NCI-H526 (cell line): ENCODE data around the gene PSKH1.
"Not testable (repeated sequence)": the region's sequence is repeated elsewhere in the genome, so short reads cannot be mapped to it uniquely, and the experiment has no call there.

Experiments
- DNase-seq, 2 experiments: peaks; one replicate each; lab custom pipeline; 2025; lab: John Stamatoyannopoulos, UW

PSKH1 gene

DNA sequence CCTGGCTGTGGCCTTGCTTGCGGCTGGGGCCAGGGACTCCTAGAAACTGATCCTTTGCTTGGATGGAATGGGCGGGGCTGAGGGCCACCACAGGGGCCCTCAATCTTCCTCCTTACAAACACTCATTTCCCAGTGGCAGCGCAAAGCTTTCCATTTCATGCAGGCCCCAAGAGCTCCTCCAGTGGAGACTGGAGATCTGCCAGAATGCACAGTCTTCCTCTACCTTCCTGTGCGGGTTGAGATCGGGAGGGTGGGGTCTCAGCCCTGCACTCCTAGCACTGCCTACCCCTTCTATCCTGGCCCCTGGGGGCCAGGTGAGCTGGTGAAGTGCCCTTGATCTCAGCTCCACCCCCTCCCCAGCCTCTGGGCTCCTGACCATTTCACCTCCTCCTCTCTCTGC is 6.7 kb upstream of the PSKH1 start:
- no peak for DNase-seq

DNA sequence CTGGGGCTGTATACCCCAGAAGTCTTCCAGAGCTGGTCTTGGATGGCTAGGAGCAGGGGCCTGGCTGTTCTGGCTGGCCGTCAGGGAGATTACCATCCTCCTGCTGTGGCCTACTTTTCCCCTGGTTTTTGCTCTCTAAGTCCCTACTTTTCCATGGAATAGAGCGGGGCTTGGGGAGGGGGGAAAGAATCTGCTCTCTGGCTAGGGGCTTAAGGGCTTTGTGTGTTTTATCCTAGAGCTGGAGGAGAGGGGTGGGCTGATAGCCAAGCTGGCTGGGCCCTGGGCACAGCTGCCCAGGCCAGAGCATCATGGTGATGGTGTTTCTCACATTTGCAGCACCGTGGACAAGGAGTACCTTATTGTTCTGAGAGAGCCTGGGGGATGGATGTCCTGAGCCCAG is 4.7 kb upstream of the PSKH1 start:
- no peak for DNase-seq

DNA sequence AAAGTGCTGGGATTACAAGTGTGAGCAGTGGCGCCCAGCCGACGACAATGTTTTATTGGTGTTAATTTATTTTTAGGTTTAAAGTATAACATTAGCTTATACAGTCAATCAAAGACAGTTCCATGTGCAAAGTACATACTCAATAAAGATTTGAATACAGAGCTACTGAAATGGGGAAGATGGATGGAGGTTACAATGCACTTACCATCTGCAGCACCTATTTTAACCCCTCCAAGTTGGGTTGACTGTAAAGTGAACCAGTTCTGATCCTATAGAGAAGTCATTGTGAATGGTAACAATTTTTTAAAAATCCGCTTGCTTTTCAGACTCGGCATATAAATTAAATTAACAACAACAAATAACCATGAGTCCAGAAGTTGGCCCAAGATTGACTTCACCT is 679 bp upstream of the PSKH1 start:
- no peak for DNase-seq

DNA sequence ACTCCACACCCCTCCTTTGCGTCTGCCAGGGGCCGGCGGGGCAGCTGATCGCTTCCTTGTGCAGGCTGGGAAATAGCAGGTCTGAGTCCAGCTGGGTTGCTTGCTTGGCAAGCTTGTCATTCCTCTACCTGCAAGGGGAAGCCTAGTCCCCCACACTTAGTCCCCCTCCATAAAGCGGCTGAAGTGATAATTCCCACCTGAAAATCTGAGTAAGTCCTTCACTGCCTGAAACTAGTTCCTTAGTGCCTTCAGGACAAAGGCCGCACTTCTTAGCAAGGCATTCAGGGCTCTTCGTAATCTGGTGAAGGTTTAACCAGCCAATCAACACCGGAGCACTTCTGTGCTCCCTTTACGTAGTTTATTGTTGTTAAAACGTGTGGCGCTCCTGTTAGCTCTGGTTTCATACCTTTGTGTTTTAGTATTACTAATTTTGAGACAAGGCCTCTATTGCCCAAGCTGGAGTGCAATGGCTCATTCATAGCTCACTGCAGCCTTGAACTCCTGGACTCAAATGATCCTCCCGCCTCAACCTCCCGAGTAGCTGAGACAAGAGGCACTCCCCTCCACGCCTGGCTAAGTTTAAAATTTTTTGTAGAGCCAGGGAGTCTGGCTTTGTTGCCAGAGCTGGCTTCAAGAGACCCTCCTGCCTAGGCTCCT is 817 bp downstream of the PSKH1 start:
- DNase-seq: no peak

DNA sequence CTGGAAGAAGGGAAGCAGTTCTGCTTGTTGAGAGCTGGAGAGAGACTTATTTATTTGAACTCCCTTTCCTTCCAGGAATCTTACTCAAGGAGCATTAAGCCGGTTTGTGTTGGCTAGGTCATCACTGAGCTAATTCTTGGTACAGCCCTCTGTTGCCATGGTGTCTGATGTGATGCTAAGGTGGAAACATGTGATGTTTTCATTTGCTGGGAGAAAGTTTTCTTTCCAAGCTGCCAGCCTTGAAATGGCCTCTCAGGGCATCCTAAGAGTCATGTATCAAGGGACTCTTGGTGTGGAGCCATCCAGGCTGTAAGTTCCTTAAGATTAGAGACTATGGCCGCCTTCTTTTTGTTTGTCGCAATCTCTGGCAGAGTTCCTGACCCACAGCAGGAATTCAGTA is 4.2 kb downstream of the PSKH1 start:
- no peak for DNase-seq

DNA sequence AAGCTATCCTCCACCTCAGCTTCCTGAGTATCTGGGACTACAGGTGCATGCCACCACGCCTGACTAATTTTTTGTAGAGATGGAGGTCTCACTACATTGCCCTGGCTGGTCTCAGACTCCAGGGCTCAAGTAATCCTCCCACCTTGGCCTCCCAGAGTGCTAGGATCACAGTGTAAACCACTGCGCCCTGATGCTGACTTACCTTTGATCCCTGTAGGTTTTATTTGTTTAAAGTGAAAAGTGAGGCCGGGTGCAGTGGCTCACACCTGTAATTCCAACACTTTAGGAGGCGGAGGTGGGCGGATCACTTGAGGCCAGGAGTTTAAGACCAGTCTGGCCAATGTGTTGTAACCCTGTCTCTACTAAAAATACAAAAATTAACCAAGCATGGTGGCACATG is 8.7 kb downstream of the PSKH1 start:
- DNase-seq: no peak

DNA sequence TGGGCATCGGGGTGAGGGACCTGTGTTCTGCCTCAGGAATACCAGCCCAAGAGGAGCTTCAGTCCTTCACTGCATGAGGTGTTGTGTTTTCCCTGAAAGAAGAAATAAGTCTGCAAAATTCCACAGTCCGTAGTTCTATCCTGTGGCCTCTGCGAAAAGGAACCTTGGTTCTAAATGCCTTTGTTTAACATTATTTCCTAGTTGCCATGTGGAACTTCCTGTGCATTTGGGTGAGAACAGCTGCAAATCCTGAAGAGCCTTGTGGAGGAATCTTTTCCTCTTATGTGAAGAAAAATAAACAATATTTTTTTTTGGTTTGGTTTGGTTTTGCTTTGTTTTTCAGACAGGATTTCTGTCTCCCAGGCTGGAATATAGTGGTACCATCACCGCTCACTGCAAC is 9.8 kb downstream of the PSKH1 start:
- DNase-seq: no peak

DNA sequence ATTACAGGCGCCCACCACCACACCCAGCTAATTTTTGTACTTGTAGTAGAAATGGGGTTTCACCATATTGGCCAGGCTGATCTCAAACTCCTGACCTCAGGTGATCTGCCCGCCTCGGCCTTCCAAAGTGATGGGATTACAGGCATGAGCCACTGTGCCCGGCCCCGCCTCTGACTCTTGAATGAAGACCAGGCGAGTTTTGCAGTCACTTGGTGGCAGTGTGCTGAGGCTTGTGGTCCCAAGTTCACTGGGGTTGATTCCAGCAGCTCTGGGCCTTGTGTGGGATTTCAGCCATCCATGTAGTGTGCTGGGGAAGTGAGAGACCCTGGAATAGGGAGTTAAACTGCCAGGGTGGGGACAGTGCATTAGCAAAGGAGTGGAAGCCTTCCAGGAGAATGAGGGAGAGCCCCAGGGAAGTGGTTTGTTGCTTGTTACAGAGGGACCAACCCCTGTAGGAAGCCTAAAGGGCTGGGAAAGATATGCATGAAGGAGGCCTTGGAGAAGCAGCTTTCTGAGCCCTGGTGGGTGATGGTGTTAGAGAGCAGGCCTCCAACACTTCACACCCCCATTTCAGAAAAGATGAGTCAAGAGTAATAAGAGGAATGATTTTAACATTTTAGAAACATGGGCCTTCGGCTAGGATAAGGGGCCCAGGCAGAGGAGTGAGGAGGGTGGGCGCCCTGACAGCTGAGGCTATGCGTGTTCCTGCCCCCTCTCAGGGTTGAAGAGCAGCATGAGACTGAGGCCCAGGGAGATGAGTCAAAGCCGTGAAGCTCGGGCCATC is 14.5 kb downstream of the PSKH1 start:
- no peak for DNase-seq

DNA sequence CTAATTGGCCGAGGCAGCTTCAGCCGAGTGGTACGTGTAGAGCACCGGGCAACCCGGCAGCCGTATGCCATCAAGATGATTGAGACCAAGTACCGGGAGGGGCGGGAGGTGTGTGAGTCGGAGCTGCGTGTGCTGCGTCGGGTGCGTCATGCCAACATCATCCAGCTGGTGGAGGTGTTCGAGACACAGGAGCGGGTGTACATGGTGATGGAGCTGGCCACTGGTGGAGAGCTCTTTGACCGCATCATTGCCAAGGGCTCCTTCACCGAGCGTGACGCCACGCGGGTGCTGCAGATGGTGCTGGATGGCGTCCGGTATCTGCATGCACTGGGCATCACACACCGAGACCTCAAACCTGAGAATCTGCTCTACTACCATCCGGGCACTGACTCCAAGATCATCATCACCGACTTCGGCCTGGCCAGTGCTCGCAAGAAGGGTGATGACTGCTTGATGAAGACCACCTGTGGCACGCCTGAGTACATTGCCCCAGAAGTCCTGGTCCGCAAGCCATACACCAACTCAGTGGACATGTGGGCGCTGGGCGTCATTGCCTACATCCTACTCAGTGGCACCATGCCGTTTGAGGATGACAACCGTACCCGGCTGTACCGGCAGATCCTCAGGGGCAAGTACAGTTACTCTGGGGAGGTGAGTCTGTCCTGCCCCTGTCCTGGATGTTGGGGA is 16.1 kb downstream of the PSKH1 start:
- no peak for DNase-seq

DNA sequence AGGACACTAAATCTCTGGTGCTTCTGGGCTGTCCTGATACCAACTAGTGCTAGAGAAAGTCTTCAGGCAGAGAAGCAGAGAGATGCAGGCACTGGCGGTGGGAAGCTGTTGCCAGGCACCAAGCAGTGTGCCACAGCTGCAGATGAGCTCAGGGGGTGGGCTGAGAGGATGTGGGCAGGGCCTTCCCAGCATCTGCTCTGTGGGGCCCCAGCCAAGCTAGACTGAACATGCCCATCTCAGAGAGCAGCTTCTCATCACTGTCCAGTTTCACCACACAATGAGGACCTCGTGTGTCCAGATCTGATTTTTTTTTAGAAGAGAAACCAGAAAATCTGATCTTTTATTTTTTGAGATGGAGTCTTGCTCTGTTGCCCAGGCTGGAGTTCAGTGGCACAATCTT is 17.1 kb downstream of the PSKH1 start:
- no peak for DNase-seq

DNA sequence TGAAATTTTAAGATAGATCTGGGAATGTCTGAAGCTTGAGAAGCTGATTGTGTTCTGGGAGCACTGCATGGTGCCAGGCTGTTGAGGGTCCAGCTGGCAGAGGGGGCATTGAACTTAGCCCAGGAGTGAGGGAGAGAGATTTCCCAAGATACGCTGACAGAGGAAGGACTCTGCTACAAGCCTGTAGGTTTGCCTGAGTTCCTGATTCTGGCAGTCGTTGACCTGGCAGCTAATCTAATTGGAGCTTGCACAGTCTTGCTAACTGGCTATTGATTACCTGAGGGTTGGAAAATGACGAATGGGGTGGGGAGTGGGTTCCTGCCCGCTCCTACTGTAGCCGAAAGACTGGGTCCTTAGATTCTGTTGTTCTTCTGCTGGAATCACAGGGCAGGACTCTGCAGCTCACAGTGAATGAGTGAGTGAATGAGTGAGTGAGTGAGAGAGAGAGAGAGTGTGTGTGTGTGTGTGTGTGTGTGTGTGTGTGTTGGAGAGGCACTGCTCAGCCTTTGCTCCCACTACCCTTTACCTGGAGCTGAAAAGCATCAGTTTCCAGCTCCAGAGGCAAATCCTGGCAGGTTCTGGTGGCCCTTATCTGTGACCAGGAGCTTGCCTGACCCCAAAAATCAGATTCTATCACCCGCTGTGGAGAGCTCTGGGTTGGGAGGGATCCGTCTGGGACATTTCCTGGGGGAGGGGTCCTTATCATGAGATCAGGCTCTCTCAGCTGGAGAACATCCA is 21.9 kb downstream of the PSKH1 start:
- DNase-seq: no peak

DNA sequence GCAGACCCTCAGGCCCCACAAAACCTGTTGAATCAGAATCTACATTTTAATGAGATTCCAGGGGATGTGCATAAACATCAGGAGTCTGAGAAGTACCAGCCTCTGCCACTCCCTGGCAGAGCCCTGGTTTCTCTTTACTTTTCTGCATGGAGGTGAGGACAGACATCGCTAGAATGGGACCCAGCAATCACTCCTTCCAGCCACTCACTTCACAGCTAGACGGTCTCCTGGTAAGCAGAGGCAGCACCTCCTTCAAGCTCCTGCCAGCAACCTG is 22.4 kb downstream of the PSKH1 start:
- not testable (repeated sequence) for DNase-seq

DNA sequence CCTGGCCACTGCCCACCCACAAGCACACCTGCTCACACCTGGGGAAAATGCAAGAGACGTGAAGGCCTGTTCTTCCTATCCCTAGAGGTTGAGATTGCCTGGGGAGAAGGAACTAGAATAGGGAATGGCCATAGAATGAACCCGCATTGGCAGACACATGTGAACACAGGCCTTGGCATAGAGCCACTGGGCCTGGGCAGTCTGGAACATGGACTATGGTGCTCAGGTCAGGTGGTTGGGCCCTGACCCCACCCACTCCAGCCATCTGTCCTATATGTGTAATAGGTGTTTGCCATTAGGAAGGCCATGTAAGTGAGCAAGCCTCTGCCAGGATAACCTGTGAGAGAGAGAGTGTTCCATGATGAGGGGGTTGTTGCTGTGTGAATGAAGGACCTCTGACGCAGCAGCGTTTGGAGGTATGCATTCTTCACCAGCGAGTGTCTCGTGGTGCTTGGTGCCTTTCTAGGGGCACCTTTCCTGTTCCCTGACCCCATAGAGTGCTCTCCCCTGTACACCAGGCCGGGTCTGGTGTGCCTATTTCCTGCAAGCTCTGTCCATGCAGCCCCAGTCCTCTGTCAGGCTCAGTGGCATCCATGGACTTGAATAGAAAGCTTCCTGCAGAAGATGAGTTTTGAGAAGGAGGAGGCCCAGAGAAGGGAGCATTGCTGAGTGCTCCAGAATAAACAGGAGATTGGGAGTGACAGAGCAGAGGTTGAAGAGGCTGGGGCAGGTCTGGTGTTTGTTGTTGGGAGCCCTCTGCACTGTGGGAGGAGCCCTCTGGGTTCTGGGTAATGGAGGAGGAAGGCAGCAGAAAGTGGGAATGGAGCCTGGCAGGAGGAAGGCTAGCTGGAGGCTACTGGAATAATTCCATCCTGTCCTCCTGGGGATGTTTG is 23.0 kb downstream of the PSKH1 start:
- DNase-seq: no peak

DNA sequence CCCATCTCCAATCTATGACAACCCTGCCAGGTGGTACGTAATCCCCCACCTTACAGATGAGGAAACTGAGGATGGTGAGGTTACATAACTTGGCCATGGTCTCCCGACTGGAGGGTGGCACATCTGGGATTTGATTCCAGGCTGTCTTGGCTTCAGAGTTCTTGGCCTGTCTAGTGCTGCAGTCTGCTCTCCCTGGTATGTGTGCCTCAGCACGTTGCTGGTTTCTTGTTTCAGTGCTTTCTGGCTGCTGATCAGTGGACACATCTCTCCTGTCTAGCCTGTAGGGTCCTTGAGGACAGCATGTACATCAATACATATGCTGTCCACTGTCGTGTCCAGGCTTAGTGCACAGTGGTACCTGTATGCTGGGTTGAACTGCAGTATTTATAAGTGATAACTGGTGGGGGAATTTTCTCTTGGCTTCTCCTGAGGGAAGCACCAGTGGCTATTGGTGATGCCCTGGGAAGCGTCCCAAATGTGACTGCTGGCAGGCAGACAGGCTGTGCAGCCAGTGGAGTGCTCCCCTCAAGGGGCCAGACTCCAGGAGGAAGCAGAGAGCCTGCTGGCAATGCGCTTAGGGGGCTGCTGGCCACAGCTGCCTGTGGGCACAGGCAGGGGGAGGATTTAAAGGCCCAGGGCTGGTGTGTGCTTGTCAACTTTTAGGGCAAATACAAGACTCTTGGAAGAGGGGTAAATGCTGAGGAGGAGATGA is 24.2 kb downstream of the PSKH1 start:
- no peak for DNase-seq

DNA sequence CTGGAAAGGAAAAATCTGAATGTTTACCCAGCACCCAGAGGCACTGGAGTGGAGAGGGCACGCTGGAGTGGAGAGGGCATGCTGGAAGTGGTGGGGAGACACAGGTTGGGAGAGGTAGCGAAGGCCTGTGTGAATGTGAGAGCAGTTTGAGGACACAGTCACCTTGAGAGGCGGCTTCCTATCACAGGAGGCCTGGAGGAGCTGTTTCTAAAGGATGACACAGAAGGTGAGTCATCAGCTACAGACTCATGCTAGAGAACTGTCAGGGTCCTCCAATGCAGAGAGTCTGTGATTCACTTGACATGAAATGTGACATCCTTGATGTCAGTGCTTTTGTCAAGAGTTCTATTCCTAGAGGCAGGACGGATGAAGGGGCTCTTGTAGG is 24.8 kb downstream of the PSKH1 start:
- no peak for DNase-seq

DNA sequence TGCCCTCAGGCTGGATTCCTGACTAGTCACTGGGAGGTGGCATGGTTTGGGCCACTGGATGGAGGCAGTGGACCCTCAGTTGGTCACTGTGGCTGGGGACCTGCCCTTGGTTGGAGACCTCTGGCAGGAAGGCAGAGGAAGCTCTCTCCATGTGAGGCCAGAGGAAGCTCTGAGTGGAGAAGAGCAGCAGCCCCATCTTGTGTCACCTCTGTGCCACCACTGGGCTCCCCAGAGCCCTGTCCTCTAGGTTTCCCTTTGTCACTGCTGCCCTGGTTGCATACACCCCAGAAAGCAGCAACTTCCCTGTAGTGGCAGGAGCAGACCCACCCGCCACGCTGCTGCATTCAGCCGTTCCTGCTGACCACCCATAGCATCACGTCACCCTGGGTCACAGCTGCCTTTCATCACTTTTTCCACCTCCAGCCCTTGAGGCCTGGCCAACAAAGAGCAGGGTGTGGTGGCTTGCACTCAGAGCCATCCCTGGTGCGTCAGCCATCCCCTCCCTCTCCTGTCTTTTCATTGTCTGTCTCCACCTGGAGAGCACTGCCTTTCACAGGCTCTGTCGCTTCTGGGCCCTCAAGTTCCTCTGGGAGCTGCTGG is 26.7 kb downstream of the PSKH1 start:
- no peak for DNase-seq

DNA sequence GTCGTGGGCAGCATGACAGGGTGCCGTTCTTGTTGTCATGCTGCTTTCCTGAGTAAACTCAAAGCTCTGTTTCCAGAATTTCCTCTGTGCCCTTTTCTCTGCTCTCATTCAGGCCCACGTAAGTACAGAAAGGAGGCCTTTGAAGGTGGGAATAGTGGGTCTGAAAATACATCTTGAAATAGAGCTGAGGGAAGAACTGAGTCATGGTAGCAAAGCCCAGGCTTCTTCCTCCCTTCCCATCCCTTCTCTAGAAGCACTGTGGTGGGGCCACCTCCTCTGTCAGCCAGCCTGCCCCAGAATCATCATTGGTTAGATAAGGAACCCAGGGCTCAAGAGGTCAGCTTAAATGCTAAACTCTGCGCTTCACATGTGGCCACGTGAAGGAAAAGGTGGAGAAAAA is 29.2 kb downstream of the PSKH1 start:
- no peak for DNase-seq

DNA sequence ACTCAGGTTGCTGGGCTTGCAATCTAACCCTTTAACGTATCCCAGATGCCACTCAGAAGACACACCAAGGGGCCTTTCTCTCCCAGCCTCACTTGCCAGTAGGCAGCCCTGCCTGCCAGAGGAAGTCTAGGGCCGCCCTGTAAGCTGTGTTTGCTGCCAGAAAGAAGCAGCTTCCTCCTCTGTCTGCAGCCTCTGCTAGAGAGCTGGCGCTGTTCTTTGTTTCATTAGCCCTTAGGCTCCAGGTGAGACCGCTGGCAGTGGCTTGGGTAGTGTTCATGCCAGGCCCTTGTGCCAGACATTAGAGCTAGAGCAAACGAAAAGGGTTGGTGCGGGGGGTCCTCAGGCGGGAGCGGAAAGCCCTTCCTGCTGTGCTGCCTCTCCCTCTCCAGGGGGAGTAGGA is 29.7 kb downstream of the PSKH1 start:
- no peak for DNase-seq

DNA sequence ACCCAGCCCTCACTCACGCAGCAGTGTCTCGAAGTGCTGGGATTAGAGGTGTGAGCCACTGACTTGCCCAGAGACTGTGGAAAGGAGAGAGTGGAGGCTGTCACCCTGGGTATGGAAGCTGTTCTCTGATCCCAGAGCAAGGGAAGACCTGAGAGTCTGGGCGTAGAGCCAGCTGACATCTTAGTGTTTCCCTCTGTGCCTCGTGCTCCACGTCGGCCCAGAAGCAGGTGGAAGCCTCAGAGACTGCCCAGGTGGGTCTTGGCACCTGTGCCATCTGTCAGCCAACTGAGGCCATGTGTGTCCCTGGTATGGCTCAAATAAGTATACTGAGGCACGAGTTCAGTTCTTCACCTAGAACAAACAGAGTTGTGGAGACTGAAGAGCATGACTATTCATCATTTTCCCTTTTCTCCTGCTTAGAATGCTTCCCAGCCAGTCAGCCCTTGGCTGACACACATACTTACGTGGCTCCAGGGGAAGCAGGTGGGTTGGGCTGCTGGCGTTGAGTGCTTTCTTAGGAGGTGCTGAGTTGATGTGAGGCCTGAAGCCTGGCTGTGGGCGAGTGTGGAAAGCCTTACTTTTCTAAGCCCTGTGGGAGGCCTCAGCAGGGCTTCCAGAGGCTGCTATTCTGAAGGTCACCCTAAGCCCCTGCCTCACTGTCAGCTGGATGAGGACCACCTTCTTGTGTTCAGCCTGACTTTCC is 30.5 kb downstream of the PSKH1 start:
- no peak for DNase-seq
